K562 (cell line): ENCODE measurements around the gene FCHSD1. TPM values are rescaled to one million over a fixed set of nuclear protein-coding genes. Genes with fewer than 3 reads are reported as not detected.

Experiments used
- ATAC-seq: fragments of 200-7000 bp; cut with Tn5 transposase; 3 replicates; pipeline ENCODE4 v1.9.1; 2020; ENCODE audit warnings: moderate library complexity
- BruUV-seq: library from RNA; stranded (reverse); fragments of 400-500 nt; replicated peaks from 2 replicates; lab custom pipeline; 2021; lab: Mats Ljungman, UMichigan
- CTCF ChIA-PET: fragments of 300-600 bp; formaldehyde crosslinking; extraction: SDS; loops from one replicate; lab custom pipeline; 2021; ENCODE audit warnings: low intra/inter-chr PET ratio; lab: Yijun Ruan, JAX
- POLR2A ChIA-PET: fragments of 300-600, 350-650 bp; sonication (Branson Sonifier 250); formaldehyde crosslinking; extraction: SDS; loops from one replicate; lab custom pipeline; 2021; ENCODE audit warnings: antibody characterized with exemption, inconsistent platforms; lab: Yijun Ruan, JAX
- DNase-seq, 4 experiments: peaks; one replicate each; pipeline versions ENCODE4 v3.0.0 to v3.0.0-alpha.2; 2011 to 2018; ENCODE audit warnings: low spot score in 3 of 4, mixed read lengths in 3 of 4; ENCODE audit errors: extremely low read depth in 1 of 4
- FAIRE-seq: peaks from 2 replicates; lab custom pipeline; 2011; peaks lifted over from hg19 to GRCh38; lab: Jason Lieb, UNC
- H2AFZ ChIP-seq: 2 replicates; pipeline ENCODE4 v1.6.0; 2011; ENCODE audit warnings: low read depth, low read length, control low read depth, inconsistent platforms
- H3K27ac ChIP-seq: fragments of 200-600 bp; 3 replicates; pipeline ENCODE4 v1.8.0; 2011; ENCODE audit warnings: low read depth, mild to moderate bottlenecking, control low read depth, inconsistent platforms, low read length, moderate library complexity, mixed read lengths; ENCODE audit errors: extremely low read depth
- H3K27me3 ChIP-seq, 2 experiments: fragments of 300-600 bp in 1 of 2; 2 replicates in 1 of 2; 3 replicates in 1 of 2; pipeline versions ENCODE4 v1.6.0 to v1.8.0; 2011; ENCODE audit warnings: inconsistent platforms in 2 of 2, low read length in 2 of 2, mild to moderate bottlenecking in 1 of 2, mixed read lengths in 1 of 2, moderate library complexity in 1 of 2; ENCODE audit not compliant: control insufficient read depth in 2 of 2, insufficient read depth in 2 of 2
- H3K36me3 ChIP-seq: fragments of 300-600 bp; 3 replicates; pipeline ENCODE4 v1.8.0; 2011; ENCODE audit warnings: mild to moderate bottlenecking, low read length, inconsistent platforms; ENCODE audit not compliant: control insufficient read depth, insufficient read depth
- H3K4me1 ChIP-seq, 2 experiments: fragments of 200-600 bp in 1 of 2; replicated peaks in 1 of 2; 2 replicates in 1 of 2; 3 replicates in 1 of 2; pipeline versions ENCODE4 v1.5.1 to v1.8.0; 2011; ENCODE audit warnings: inconsistent platforms in 2 of 2, low read length in 2 of 2, mild to moderate bottlenecking in 1 of 2, mixed read lengths in 1 of 2, moderate library complexity in 1 of 2; ENCODE audit not compliant: control insufficient read depth in 2 of 2, insufficient read depth in 2 of 2
- H3K4me2 ChIP-seq: 2 replicates; pipeline ENCODE4 v1.6.1; 2011; ENCODE audit warnings: low read length, control low read depth, inconsistent platforms, mixed read lengths; ENCODE audit not compliant: insufficient read depth
- H3K4me3 ChIP-seq: fragments of 200-600 bp; sonication (generic), shearing (Covaris generic); 2 replicates; pipeline ENCODE4 v1.5.1; 2016; ENCODE audit warnings: control low read depth, inconsistent platforms
- H3K79me2 ChIP-seq: fragments of 200-600 bp; 3 replicates; pipeline ENCODE4 v1.8.0; 2011; ENCODE audit warnings: low read length, inconsistent platforms; ENCODE audit not compliant: control insufficient read depth, insufficient read depth
- H3K9ac ChIP-seq, 2 experiments: 2 replicates each; pipeline versions ENCODE4 v1.6.0 to v1.6.1; 2011; ENCODE audit warnings: low read depth in 2 of 2, low read length in 2 of 2, control low read depth in 1 of 2, inconsistent platforms in 1 of 2, mild to moderate bottlenecking in 1 of 2, mixed read lengths in 1 of 2; ENCODE audit not compliant: insufficient read depth in 1 of 2
- H3K9me1 ChIP-seq: one replicate; pipeline ENCODE4 v1.6.0; 2011; ENCODE audit warnings: inconsistent platforms, mild to moderate bottlenecking, low read length, moderate library complexity; ENCODE audit not compliant: control insufficient read depth, insufficient read depth
- H3K9me3 ChIP-seq: replicated peaks from 2 replicates; pipeline ENCODE4 v1.5.1; 2011; ENCODE audit warnings: low read depth, low read length, inconsistent platforms; ENCODE audit not compliant: control insufficient read depth, insufficient read depth
- H4K20me1 ChIP-seq: replicated peaks from 2 replicates; pipeline ENCODE4 v1.6.1; 2011; ENCODE audit warnings: low read length, inconsistent platforms, mixed read lengths; ENCODE audit not compliant: control insufficient read depth, insufficient read depth
- EGR1 ChIP-seq: fragments of 450-650 bp; conservative IDR thresholded peaks from 2 replicates; pipeline ENCODE4 v1.6.1; 2017; ENCODE audit warnings: mild to moderate bottlenecking
- HSF4 ChIP-seq: fragments of 250-450 bp; sonication (Bioruptor Pico); IDR thresholded peaks from 2 replicates; pipeline ENCODE4 v2.1.2; 2022; ENCODE audit warnings: mild to moderate bottlenecking, moderate library complexity, borderline replicate concordance
- NFIC ChIP-seq: fragments of 450-650 bp; IDR thresholded peaks from 2 replicates; pipeline ENCODE4 v1.6.1; 2017; ENCODE audit warnings: mild to moderate bottlenecking, inconsistent platforms
- RNF2 ChIP-seq: sonication (generic); IDR thresholded peaks from 2 replicates; pipeline ENCODE4 v1.6.1; 2016
- WGBS: fragments of 100-300 bp; shearing (Covaris generic); methylation state at CpG from one replicate; pipeline ENCODE4 v1.1.6; 2016; ENCODE audit warnings: low coverage, mixed read lengths; ENCODE audit not compliant: insufficient coverage; ENCODE audit errors: missing lambda C conversion rate; 5-methylcytosine and 5-hydroxymethylcytosine counted together
- in situ Hi-C: fragments of 300-500 bp; cut with MboI; formaldehyde crosslinking; loops from 4 replicates; pipeline ENCODE4 v1.15.0; 2018; ENCODE audit warnings: inconsistent platforms, mixed read lengths
- intact Hi-C: fragments of 100-400 bp; cut with micrococcal nuclease; formaldehyde crosslinking; loops from 2 replicates; pipeline ENCODE4 v1.14.2; 2022
- polyA plus RNA-seq, 8 experiments: library from polyadenylated mRNA; depleted of rRNA in 4 of 8; stranded (reverse) in 5 of 8; unstranded in 3 of 8; fragments of >200 nt; fragmentation: Nextera tagmentation in 2 of 8; fragmentation: Illumina TruSeq in 1 of 8; extraction: Ambion mirVana in 2 of 8; extraction: Trizol in 1 of 8; gene quantifications; 2 replicates each; pipeline versions ENCODE4 v1.2.1 to v1.2.3, GENCODE V29; 2011 to 2014; ENCODE audit warnings: inconsistent platforms in 1 of 8, missing spikeins in 1 of 8
- total RNA-seq, 7 experiments: library from RNA; depleted of rRNA in 6 of 7; stranded (reverse); fragments of >200 nt in 6 of 7; fragmentation: Illumina TruSeq in 2 of 7; extraction: Trizol in 2 of 7; gene quantifications; 2 replicates each; pipeline versions ENCODE4 v1.2.1 to v1.2.3, GENCODE V29; 2011 to 2021; ENCODE audit warnings: low replicate concordance in 1 of 7
- TF ChIP-seq, protein P1 (sequence below): sonication (generic); formaldehyde crosslinking; IDR thresholded peaks from 2 replicates; pipeline ENCODE4 v1.8.0; 2023; ENCODE audit warnings: mild to moderate bottlenecking, missing genetic modification reagents

The FCHSD1 gene
- total and polyA plus RNA-seq, 9 of the 15 experiments (the other 6 are each of a cell fraction or from before 2014, with no cell fraction given): 0.35 to 37.5 (median 13.6) TPM

DNA sequence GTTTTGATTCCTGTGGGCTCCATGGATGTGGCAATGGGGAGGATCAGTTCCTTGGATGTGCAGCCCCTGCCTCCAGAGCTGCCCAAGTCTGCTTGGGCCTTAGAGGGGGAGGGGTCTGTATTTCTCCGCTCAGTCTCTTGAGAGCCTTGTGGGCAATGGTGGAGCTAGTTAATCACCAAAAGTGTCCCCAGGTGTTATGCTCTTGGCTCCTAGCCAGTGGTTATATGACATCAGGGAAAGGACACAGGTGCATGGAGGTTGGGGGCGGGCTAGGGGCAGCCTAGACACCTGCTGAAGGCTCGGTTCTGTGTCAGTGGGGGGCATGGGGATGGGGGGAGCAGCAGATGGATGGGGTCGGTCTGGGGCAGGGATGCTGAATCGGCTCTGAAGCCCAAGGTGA, 43.3 kb upstream of the FCHSD1 start:
- Histone ChIP-seq H3K79me2 (no peaks in the 10 kb centered on the region), H2AFZ (no peak overlapping the region), H3K27me3 (peaks cover 0 to 29% of the 10 kb centered on the region in 2 experiments; a peak in 3 of 5 replicates), H3K9me1 (no peaks in the 10 kb centered on the region), H3K4me2 (no peak overlapping the region), H4K20me1 (no peaks in the 10 kb centered on the region), H3K27ac (no peak overlapping the region), H3K9ac (no peak overlapping the region)
- no peak for ATAC-seq
- BruUV-seq: no TSS peak
- ChIA-PET POLR2A (interaction anchor here (0.7 to 1.4 kb wide), 2 partner anchors 15 to 99 kb away, joined by 3 read pairs; no protein-coding TSS in a partner anchor), CTCF (no interaction called here)
- intact Hi-C loops: loop anchor here (5.0 kb wide), 1 partner anchor 133 kb away; no protein-coding TSS in a partner anchor
- in situ Hi-C loops: no loop called here
- 0 out of 2 replicates have a peak, but pooled peaks have one; percentile 29 for TF ChIP-seq NFIC
- TF ChIP-seq HSF4 (CRISPR knock-in tag): no peak
- TF ChIP-seq, all 486 proteins: peak for 1
- DNase-seq (no peak), FAIRE-seq (no peak)
- H3K36me3 ChIP-seq: no peaks in the 10 kb centered on the region
- H3K4me3 ChIP-seq: no peak overlapping the region
- no peaks in the 10 kb centered on the region for H3K9me3 ChIP-seq
- WGBS: 17% methylated on average over 5 of the region's 5 CpGs
- peaks cover 32 to 36% of the 10 kb centered on the region in 2 experiments for H3K4me1 ChIP-seq

DNA sequence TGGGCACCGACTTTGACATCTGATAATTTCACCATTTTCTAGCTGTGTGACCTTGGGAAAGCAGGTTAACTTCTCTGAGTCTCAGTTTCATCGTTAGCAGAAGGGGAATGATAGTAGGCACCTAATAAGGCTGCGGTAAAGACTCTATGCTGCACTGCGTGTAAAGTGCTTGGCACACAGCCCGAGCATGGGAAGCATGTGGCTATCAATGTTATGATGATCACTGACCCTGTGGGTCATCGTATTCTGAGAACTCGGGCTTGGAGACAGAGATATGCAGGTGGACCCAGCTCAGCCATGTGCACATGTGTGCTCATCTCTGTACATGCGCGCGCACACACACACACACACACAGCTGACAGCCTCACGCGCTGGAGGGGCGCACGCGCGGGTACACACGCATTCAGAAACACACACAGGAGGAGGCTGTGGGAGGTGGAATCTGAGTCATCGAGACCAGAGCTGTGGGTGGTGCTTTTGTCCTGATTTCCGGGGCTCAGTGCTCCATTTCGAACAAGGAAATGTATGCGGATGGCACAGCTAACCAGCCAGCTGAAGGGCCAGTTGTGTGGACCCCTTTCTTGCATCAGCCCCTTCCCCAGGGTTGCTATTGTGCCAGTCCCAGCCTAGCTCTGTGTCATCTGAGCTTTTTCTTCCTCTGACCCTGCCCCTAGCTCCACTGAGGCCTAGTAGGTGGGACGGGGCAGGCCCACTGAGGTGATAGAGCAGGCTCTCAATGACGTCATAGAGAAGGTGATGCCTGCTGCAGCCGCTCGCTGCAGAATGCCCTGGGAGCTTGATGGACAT, 41.9 kb upstream of the FCHSD1 start:
- Histone ChIP-seq H3K4me2 (peak overlapping the region; percentile 79), H3K9me3 (no peaks in the 10 kb centered on the region), H4K20me1 (no peaks in the 10 kb centered on the region), H3K4me1 (peaks cover 38 to 46% of the 10 kb centered on the region in 2 experiments), H3K36me3 (no peaks in the 10 kb centered on the region), H3K79me2 (no peaks in the 10 kb centered on the region), H3K4me3 (no peak overlapping the region), H3K27ac (no peak overlapping the region), H3K9me1 (no peaks in the 10 kb centered on the region), H3K9ac (peak overlapping the region in 1 of 2 experiments; percentile 26; a peak in 1 of 4 replicates), H2AFZ (peak overlapping the region; percentile 52), H3K27me3 (peaks cover 0 to 22% of the 10 kb centered on the region in 2 experiments; a peak in 3 of 5 replicates)
- POLR2A ChIA-PET: interaction anchor here (0.6 to 1.6 kb wide), 4 partner anchors 21 to 450 kb away, joined by 3 to 4 read pairs (median 4); no protein-coding TSS in a partner anchor
- 6% methylated on average over 24 of the region's 25 CpGs for WGBS
- BruUV-seq: no TSS peak
- intact Hi-C loops: loop anchor here (1.0 to 5.0 kb wide), 6 partner anchors 28 to 452 kb away; no protein-coding TSS in a partner anchor
- in situ Hi-C loops: no loop called here
- DNase-seq (peak; percentile 40 to 79 (median 56)), ATAC-seq (peak; percentile 28), FAIRE-seq (peak; percentile 75)
- CTCF ChIA-PET: interaction anchor here (0.7 to 1.4 kb wide), 5 partner anchors 101 to 451 kb away, joined by 3 to 9 read pairs (median 6); partner anchors contain the start of gene PCDH1
- TF ChIP-seq EGR1 (peak; percentile 60), RNF2 (0 out of 2 replicates have a peak, but pooled peaks have one; percentile 21)
- TF ChIP-seq, protein P1, sequence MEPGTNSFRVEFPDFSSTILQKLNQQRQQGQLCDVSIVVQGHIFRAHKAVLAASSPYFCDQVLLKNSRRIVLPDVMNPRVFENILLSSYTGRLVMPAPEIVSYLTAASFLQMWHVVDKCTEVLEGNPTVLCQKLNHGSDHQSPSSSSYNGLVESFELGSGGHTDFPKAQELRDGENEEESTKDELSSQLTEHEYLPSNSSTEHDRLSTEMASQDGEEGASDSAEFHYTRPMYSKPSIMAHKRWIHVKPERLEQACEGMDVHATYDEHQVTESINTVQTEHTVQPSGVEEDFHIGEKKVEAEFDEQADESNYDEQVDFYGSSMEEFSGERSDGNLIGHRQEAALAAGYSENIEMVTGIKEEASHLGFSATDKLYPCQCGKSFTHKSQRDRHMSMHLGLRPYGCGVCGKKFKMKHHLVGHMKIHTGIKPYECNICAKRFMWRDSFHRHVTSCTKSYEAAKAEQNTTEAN (CRISPR knock-in tag): peak; percentile 31; the same call in 1 of the 2 replicates
